CD14-positive monocyte (primary cell): ENCODE data around the gene SPDYE3. TPM values are rescaled to one million over a fixed set of nuclear protein-coding genes. Genes with fewer than 3 reads are reported as not detected.
"Not testable (repeated sequence)": the region's sequence is repeated elsewhere in the genome, so short reads cannot be mapped to it uniquely, and the experiment has no call there.

Experiments used
- DNase-seq, 3 donors: peaks; one replicate each; pipeline ENCODE4 v3.0.0-alpha.2; 2011 to 2022
- H2AFZ ChIP-seq: 2 replicates; pipeline ENCODE4 v1.6.0; 2012; ENCODE audit warnings: mild to moderate bottlenecking, low read depth, low read length, inconsistent platforms; ENCODE audit not compliant: insufficient read depth, poor library complexity, severe bottlenecking
- H3K27ac ChIP-seq, 2 donors: 1 replicate in 1 of 2; 2 replicates in 1 of 2; pipeline ENCODE4 v1.5.1; 2012 to 2013; ENCODE audit warnings: low read length in 2 of 2, control low read depth in 1 of 2, inconsistent platforms in 1 of 2, low read depth in 1 of 2, mild to moderate bottlenecking in 1 of 2
- H3K27me3 ChIP-seq, 2 donors: one replicate each; pipeline versions ENCODE4 v1.6.0 to v1.6.1; 2011 to 2013; ENCODE audit warnings: low read length in 2 of 2; ENCODE audit not compliant: control insufficient read depth in 2 of 2, insufficient read depth in 2 of 2
- H3K36me3 ChIP-seq, 2 donors: replicated peaks in 1 of 2; 1 replicate in 1 of 2; 2 replicates in 1 of 2; pipeline versions ENCODE4 v1.5.1 to v1.6.1; 2012 to 2013; ENCODE audit warnings: low read length in 2 of 2, control low read depth in 1 of 2, inconsistent platforms in 1 of 2, mild to moderate bottlenecking in 1 of 2; ENCODE audit not compliant: insufficient read depth in 2 of 2, control insufficient read depth in 1 of 2
- H3K4me1 ChIP-seq, 2 donors: 1 replicate in 1 of 2; 2 replicates in 1 of 2; pipeline versions ENCODE4 v1.5.1 to v1.6.1; 2012 to 2013; ENCODE audit warnings: low read length in 2 of 2, control low read depth in 1 of 2, inconsistent platforms in 1 of 2, mild to moderate bottlenecking in 1 of 2, moderate library complexity in 1 of 2; ENCODE audit not compliant: insufficient read depth in 2 of 2, control insufficient read depth in 1 of 2
- H3K4me2 ChIP-seq: replicated peaks from 2 replicates; pipeline ENCODE3; 2012; ENCODE audit warnings: low read length, moderate library complexity, mild to moderate bottlenecking; ENCODE audit not compliant: poor library complexity, severe bottlenecking; ENCODE audit errors: extremely low read depth
- H3K4me3 ChIP-seq, 3 experiments: fragments of 200-600 bp in 1 of 3; sonication (generic) in 1 of 3; replicated peaks in 1 of 3; 1 replicate in 2 of 3; 2 replicates in 1 of 3; pipeline ENCODE4 v1.5.1; 2011 to 2013; ENCODE audit warnings: low read length in 3 of 3, mild to moderate bottlenecking in 3 of 3, control low read depth in 2 of 3, low read depth in 2 of 3, inconsistent platforms in 1 of 3, moderate library complexity in 1 of 3
- H3K79me2 ChIP-seq: 2 replicates; pipeline ENCODE4 v1.6.0; 2012; ENCODE audit warnings: mild to moderate bottlenecking, control low read depth, inconsistent platforms, low read length, moderate library complexity; ENCODE audit not compliant: insufficient read depth
- H3K9ac ChIP-seq: 2 replicates; pipeline ENCODE4 v1.6.0; 2017; ENCODE audit warnings: low read length, mild to moderate bottlenecking; ENCODE audit not compliant: insufficient read depth, poor library complexity, severe bottlenecking
- H3K9me3 ChIP-seq, 2 donors: replicated peaks in 1 of 2; 1 replicate in 1 of 2; 2 replicates in 1 of 2; pipeline versions ENCODE4 v1.5.1 to v1.6.1; 2012 to 2013; ENCODE audit warnings: low read length in 2 of 2, control low read depth in 1 of 2; ENCODE audit not compliant: control insufficient read depth in 1 of 2, insufficient read depth in 1 of 2
- H4K20me1 ChIP-seq: 2 replicates; pipeline ENCODE4 v1.6.0; 2012; ENCODE audit warnings: mild to moderate bottlenecking, low read length, control low read depth, moderate library complexity; ENCODE audit not compliant: insufficient read depth
- H3K27ac Mint-ChIP-seq, 7 donors: one replicate each; pipeline ENCODE4 v1.8.0; 2020; ENCODE audit warnings: mild to moderate bottlenecking in 7 of 7, mixed read lengths in 7 of 7, moderate library complexity in 6 of 7, inconsistent platforms in 2 of 7
- H3K27me3 Mint-ChIP-seq, 3 donors: one replicate each; pipeline ENCODE4 v1.8.0; 2021 to 2022; ENCODE audit warnings: low read depth in 3 of 3, mild to moderate bottlenecking in 3 of 3, mixed read lengths in 3 of 3, moderate library complexity in 3 of 3, inconsistent platforms in 1 of 3
- H3K36me3 Mint-ChIP-seq, 2 donors: one replicate each; pipeline ENCODE4 v1.8.0; 2020; ENCODE audit warnings: mixed read lengths in 2 of 2, inconsistent platforms in 1 of 2, mild to moderate bottlenecking in 1 of 2
- H3K4me1 Mint-ChIP-seq: one replicate; pipeline ENCODE4 v1.8.0; 2020; ENCODE audit warnings: mild to moderate bottlenecking, mixed read lengths
- H3K4me3 Mint-ChIP-seq, 2 donors: one replicate each; pipeline ENCODE4 v1.8.0; 2020; ENCODE audit warnings: mild to moderate bottlenecking in 2 of 2, mixed read lengths in 2 of 2, moderate library complexity in 1 of 2
- H3K9me3 Mint-ChIP-seq, 7 donors: one replicate each; pipeline ENCODE4 v1.8.0; 2020 to 2022; ENCODE audit warnings: mixed read lengths in 7 of 7, mild to moderate bottlenecking in 6 of 7, moderate library complexity in 6 of 7, inconsistent platforms in 2 of 7
- WGBS: methylation state at CpG from one replicate; pipeline ENCODE4 v1.1.5; 2013; ENCODE audit warnings: missing lambda C conversion rate; ENCODE audit not compliant: insufficient coverage; 5-methylcytosine and 5-hydroxymethylcytosine counted together
- intact Hi-C, 2 donors: fragments of 100-400 bp; cut with micrococcal nuclease; formaldehyde crosslinking; loops; one replicate each; pipeline versions ENCODE4 v1.15.0 to v1.15.1; 2023
- polyA plus RNA-seq, 3 donors: library from polyadenylated mRNA; depleted of rRNA in 1 of 3; unstranded in 2 of 3; stranded (reverse) in 1 of 3; fragments of 300-500 nt in 2 of 3; fragments of >200 nt in 1 of 3; fragmentation: Illumina TruSeq in 2 of 3; gene quantifications; 1 replicate in 2 of 3; 2 replicates in 1 of 3; pipeline ENCODE4 v1.2.3, GENCODE V29; 2012 to 2021

Gene SPDYE3
- polyA plus RNA-seq, 3 donors, result 0.58 to 1.2 TPM; not detected in 1

DNA sequence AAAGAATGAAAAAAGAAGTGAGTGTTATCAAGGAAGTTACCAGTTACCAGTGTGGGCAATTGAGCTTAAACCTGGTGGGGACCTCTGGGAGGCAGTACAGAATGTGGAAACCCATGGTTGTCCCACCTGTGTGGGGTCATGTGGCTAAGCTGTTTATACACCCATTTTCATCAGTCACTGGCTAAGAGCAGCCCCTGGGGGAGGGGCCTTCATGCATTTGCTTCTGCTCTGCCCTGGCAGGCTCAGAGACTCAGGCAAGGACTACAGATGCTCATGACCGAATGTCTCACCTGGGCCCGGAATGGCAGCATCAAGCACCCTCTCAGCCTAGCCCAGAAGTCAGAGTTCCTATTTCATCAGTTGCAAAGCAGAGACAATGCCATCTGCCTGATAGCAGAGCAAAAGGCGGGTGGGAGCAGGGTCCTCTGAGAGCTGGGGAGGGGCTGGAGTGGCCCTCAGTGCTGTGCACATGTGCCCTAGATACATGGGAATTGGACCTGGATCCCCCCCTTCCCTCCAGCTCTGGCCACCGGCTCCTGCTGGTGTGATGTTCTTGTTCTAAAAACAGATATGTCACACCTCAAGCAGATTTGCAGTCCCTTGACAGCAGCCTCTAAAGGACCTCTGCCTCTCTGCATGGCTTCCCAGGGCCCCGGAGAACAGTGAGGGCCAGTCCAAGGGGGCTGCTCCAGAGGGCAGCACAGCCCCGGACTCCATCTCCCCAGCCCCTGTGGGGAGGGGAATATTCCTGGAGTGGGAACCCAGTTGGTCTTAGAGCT, 20.1 kb upstream of the SPDYE3 start:
- WGBS, result 89% methylated on average over 3 of the region's 6 CpGs
- not testable (repeated sequence) for H3K27ac Mint-ChIP-seq

DNA sequence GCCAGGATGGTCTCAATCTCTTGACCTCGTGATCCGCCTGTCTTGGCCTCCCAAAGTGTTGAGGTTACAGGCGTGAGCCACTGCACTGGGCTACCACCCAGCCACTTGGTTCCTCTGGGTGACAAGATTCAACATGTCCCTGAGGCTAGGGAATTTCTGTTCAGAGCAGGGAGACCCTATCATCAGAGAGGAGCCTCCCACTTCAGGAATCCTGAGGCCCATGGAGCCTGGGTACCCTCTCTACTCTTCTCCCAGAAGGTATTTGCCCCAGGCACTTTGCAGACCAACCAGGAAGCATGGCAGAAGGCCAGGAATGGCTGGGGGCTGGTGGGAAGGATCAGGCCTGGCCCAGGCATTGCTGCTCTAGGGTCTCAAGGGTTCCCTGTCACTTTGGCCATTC, 19.2 kb upstream of the SPDYE3 start:
- H4K20me1 ChIP-seq, H3K4me2 ChIP-seq, H3K4me1 ChIP-seq, H3K4me3 Mint-ChIP-seq, H3K36me3 Mint-ChIP-seq, H3K36me3 ChIP-seq, DNase-seq, H3K27me3 ChIP-seq, H2AFZ ChIP-seq, H3K9me3 Mint-ChIP-seq, H3K27ac ChIP-seq, H3K4me3 ChIP-seq, H3K27ac Mint-ChIP-seq, H3K4me1 Mint-ChIP-seq, H3K79me2 ChIP-seq, intact Hi-C loops, H3K9me3 ChIP-seq, H3K27me3 Mint-ChIP-seq, H3K9ac ChIP-seq: not testable (repeated sequence)
- 100% methylated on average over 3 of the region's 3 CpGs for WGBS

More for the DNA sequence above, 20.1 kb upstream of the SPDYE3 start:
- H3K79me2 ChIP-seq, H3K36me3 ChIP-seq, H3K36me3 Mint-ChIP-seq, H3K27me3 ChIP-seq, H3K27me3 Mint-ChIP-seq, H2AFZ ChIP-seq, H3K27ac ChIP-seq, H3K9me3 Mint-ChIP-seq, H3K4me2 ChIP-seq, H3K4me1 Mint-ChIP-seq, DNase-seq, H3K9ac ChIP-seq, H3K4me3 Mint-ChIP-seq, H4K20me1 ChIP-seq, intact Hi-C loops, H3K4me1 ChIP-seq, H3K9me3 ChIP-seq, H3K4me3 ChIP-seq: not testable (repeated sequence)

DNA sequence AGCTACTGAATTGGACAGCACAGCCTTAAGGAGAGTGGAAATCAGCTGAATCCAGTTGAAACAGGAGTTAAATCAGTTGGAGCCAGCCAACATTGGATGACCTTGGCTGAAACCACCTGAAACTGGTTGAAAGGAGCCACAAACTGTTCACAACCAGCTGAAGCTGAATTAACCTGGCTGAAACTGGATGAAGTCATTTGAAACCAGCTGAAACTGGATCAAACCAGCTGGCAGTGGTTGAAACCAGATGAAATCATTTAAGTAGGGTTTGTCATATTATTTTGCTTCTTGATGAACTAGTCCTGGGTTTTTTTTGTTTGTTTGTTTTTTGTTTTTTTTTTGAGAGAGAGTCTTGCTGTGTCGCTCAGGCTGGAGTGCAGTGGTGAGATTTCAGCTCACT, 15.3 kb upstream of the SPDYE3 start:
- intact Hi-C loops, H4K20me1 ChIP-seq, H3K9me3 Mint-ChIP-seq, H3K9ac ChIP-seq, H3K4me2 ChIP-seq, H3K27ac Mint-ChIP-seq, H3K4me1 ChIP-seq, H3K4me3 Mint-ChIP-seq, H3K79me2 ChIP-seq, H3K27ac ChIP-seq, DNase-seq, H3K4me3 ChIP-seq, H3K27me3 ChIP-seq, H3K4me1 Mint-ChIP-seq, H3K27me3 Mint-ChIP-seq, H3K9me3 ChIP-seq, H3K36me3 ChIP-seq, H2AFZ ChIP-seq, H3K36me3 Mint-ChIP-seq: not testable (repeated sequence)
- no CpG with 5 or more reads among the region's 1 CpG for WGBS

DNA sequence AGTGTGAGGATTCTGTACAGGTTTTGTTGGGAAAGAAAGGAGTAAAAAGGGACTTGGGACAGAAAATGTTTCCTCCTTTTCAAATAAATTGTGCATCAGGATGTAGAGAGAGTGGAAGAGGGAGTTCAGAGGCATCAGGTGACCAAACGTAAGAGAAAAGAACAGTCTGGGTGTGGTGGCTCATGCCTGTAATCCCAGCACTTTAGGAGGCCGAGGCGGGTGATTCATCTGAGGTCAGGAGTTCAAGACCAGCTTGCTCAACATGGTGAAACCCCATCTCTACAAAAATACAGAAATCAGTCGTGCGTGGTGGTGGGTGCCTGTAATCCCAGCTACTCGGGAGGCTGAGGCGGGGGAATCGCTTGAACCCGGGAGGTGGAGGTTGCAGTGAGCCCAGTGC, 12.2 kb upstream of the SPDYE3 start:
- H3K27me3 Mint-ChIP-seq, H3K9me3 Mint-ChIP-seq, H3K4me3 ChIP-seq, H3K9ac ChIP-seq, H3K79me2 ChIP-seq, H3K4me3 Mint-ChIP-seq, H3K36me3 Mint-ChIP-seq, H2AFZ ChIP-seq, H3K27me3 ChIP-seq, H3K36me3 ChIP-seq, H3K9me3 ChIP-seq, H3K4me1 ChIP-seq, intact Hi-C loops, H3K27ac ChIP-seq, H3K4me2 ChIP-seq, H3K4me1 Mint-ChIP-seq, H4K20me1 ChIP-seq: not testable (repeated sequence)
- peak in 2 of 3 donors; percentile 10 to 57 for DNase-seq
- WGBS, result 95% methylated on average over 4 of the region's 9 CpGs
- H3K27ac Mint-ChIP-seq, result peak overlapping the region in 3 of 7 donors; percentile 40 to 86 (median 66)
